Smooth muscle cell of the brain vasculature (primary cell): Measurements from ENCODE around the gene MYOF.

ENCODE experiments used
- DNase-seq: peaks from one replicate; pipeline ENCODE4 v3.0.0-alpha.2; 2012; ENCODE audit warnings: low read depth, low spot score

The MYOF gene

GRCh38 chr10:93482145-93482834, at the start of gene MYOF:
MYOF (minus strand) TSS chr10:93482334; CDS start chr10:93482194, 140 bp downstream.
- DNase-seq, result peak; percentile 79

- DNase-seq, result no peak
Measured at GRCh38 chr10:93518531-93518930, 36.4 kb upstream of the MYOF start.

DNA sequence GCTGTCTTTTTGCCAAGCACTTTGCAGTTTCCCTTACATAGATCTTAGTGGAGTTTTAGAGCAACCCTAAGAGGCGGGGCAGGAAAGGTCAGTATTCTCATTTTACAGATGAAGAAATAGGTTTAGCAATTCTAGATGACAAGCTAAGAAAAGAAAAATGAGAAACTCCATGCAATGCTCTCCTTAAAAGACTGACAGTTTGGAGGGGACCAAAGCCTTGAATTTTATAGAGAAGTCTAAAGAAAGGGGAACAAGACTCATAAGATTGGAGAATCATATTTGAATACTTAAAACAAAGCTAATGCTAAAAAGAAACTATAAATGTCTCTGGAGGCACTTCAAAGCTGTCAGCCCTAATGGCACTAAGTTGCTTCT, 33.9 kb upstream of the MYOF start:
- no peak for DNase-seq

GRCh38 chr10:93515071-93516005, 33.2 kb upstream of the MYOF start:
- no peak for DNase-seq

DNA sequence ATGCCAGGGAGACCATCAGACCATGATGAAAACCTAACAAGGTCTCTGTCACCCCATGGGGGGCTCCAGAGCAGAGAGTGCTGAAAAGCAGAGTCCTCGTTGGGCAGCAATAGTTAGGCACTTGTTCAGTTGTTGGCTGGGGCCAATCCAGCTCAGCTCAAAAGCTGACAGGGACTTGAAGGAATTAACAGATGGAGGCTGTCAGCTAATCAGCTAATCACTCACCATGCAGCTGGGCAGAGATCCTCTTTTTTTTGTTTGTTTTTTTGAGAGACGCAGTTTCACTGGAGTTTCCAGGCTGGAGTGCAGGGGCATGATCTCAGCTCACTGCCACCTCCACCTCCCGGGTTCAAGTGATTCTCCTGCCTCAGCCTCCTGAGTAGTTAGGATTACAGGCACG, 32.4 kb upstream of the MYOF start:
- no peak for DNase-seq

DNA sequence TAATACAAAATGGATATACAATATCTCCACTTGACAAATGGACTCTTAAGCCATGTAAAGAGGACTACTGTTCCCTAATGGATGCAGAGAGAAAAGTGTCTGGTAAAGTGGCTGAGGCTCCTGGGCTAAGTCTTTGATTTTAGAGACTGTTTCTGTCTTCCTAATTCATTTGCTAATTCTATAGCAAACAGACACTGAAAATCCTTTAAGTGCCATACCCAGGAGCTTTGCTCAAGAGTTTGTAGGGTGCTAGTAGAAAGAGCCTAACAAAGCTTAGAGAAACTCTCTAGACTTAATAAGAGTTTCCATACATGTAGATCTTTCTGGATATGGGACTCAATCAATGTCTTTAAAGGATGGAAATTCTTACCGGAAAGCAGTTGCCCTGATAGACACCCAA, 31.0 kb upstream of the MYOF start:
- no peak for DNase-seq

- DNase-seq, result no peak
Measured at GRCh38 chr10:93512565-93512964, 30.4 kb upstream of the MYOF start.

- DNase-seq, result no peak
Measured at GRCh38 chr10:93509816-93510215, 27.7 kb upstream of the MYOF start.

GRCh38 chr10:93505075-93505474, 22.9 kb upstream of the MYOF start:
- no peak for DNase-seq

GRCh38 chr10:93503075-93503474, 20.9 kb upstream of the MYOF start:
- DNase-seq, result no peak

GRCh38 chr10:93501650-93502049, 19.5 kb upstream of the MYOF start:
- no peak for DNase-seq

GRCh38 chr10:93498166-93498565, 16.0 kb upstream of the MYOF start:
- no peak for DNase-seq

DNA sequence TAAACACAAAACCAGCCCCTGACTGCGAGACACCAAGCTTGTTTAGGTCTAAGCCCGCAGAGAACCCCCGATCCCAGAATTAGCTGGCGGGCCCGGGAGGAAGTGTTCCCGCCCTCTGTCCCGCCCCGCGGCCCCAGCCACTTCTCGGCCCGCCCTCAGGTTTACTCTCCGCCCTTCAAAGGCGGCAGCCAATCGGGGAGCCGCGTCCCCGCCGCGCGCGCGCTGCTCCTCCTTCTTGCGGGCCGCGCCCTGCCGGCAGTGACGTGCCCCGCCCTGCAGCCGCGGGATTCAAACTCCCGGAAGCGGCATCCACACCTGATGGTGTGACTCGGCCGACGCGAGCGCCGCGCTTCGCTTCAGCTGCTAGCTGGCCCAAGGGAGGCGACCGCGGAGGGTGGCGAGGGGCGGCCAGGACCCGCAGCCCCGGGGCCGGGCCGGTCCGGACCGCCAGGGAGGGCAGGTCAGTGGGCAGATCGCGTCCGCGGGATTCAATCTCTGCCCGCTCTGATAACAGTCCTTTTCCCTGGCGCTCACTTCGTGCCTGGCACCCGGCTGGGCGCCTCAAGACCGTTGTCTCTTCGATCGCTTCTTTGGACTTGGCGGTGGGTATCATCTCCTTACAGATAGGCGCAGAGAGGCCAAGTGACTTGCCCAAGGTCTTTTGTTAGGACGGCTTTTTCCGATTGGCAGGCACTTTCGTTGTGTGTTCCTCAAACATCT, 14.3 kb upstream of the MYOF start, which contains the start of gene CEP55:
CEP55 (plus strand) TSS at position 291 of the 720 bp plus-strand sequence. CDS start 3,440 bp downstream, outside the sequence.
- DNase-seq, result peak; percentile 79

DNA sequence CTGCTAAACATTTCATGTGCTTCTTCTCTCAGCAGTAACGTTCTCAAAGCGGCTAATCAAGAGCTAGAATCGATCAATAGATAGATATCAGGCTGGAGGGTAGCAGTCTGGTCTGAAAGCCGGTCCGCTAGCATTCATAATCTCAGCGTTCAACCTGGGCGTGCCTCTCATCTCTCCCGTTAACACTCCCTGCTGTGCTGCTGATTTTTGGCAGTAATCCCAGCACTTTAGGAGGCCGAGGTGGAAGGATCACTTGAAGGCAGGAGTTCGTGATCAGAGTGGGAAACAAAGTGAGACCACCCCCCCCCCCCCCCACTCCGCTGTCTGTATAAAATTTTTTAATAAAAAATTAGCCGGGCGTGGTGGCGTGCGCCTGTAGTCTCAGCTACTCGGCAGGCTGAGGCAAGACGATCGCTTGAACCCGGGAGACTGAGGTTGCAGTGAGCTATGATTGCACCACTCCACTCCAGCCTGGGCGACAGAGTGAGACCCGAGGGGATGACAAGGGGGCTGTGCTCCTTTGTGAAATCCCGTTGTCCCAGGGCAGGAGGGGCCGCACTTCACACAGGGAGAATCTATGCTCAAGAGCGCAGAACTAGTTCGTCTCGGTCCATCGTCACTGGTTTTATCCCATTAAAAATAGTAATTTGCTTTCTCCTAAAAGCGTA, 13.7 kb upstream of the MYOF start:
- DNase-seq, result no peak

DNA sequence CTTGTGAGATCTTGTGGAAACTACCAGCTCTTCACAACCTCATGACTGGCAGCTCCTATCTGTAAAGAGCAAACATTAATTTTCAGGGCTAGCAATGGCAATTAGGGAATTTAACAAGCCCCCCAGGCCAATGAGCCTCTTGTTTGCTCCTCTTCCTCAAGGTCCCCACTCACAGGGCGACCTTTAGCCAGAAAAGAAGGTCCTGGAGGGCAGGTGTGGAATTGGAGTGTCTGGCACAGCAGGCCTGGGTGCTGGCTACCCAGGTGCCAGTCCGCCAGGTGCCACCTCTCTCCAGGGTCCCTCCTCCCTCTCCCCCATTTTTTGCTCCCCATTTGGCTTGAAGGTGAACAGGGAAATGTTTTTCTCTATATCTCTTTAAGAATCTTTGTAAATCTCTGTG, 12.4 kb upstream of the MYOF start:
- no peak for DNase-seq

- no peak for DNase-seq
Measured at GRCh38 chr10:93493162-93493561, 11.0 kb upstream of the MYOF start.

- no peak for DNase-seq
Measured at GRCh38 chr10:93491602-93492121, 9.5 kb upstream of the MYOF start.

- DNase-seq, result no peak
Measured at GRCh38 chr10:93488956-93489528, 6.9 kb upstream of the MYOF start.

- DNase-seq, result no peak
Measured at GRCh38 chr10:93485690-93486089, 3.6 kb upstream of the MYOF start.

GRCh38 chr10:93481637-93482144, 443 bp downstream of the MYOF start:
- DNase-seq, result no peak

- DNase-seq, result no peak
Measured at GRCh38 chr10:93478873-93479272, 3.3 kb downstream of the MYOF start.
